HG03097 (cell line): ENCODE data around the gene GOT1.

ENCODE experiments used
- ATAC-seq: cut with Tn5 transposase; IDR thresholded peaks from one replicate; pipeline ENCODE4 v1.9.1; 2021; ENCODE audit not compliant: unreplicated experiment, low FRiP score

Gene GOT1

GRCh38 chr10:99403674-99404073 lies 26.8 kb downstream of the GOT1 start:
- ATAC-seq: no peak

- no peak for ATAC-seq
These were observed 30.8 kb downstream of the GOT1 start for GRCh38 chr10:99399664-99400063.

GRCh38 chr10:99396471-99396870 lies 34.0 kb downstream of the GOT1 start:
- ATAC-seq: no peak

- no peak for ATAC-seq
These were observed 34.5 kb downstream of the GOT1 start for GRCh38 chr10:99395750-99396445.

GRCh38 chr10:99394761-99395386 lies 35.5 kb downstream of the GOT1 start:
- no peak for ATAC-seq

GRCh38 chr10:99394256-99394655 lies 36.2 kb downstream of the GOT1 start:
- ATAC-seq: no peak

- no peak for ATAC-seq
These were observed 36.7 kb downstream of the GOT1 start for GRCh38 chr10:99393683-99394082.

GRCh38 chr10:99393036-99393435 lies 37.4 kb downstream of the GOT1 start:
- no peak for ATAC-seq

- ATAC-seq: no peak
These were observed 39.1 kb downstream of the GOT1 start for GRCh38 chr10:99391346-99391745.

GRCh38 chr10:99389729-99390480 lies 40.5 kb downstream of the GOT1 start:
- no peak for ATAC-seq

- ATAC-seq: no peak
These were observed 42.9 kb downstream of the GOT1 start for GRCh38 chr10:99387541-99387940.

GRCh38 chr10:99387071-99387470 lies 43.4 kb downstream of the GOT1 start:
- ATAC-seq: no peak

GRCh38 chr10:99382176-99382575 lies 48.2 kb downstream of the GOT1 start:
- ATAC-seq: no peak

GRCh38 chr10:99375426-99375825 lies 55.0 kb downstream of the GOT1 start:
- ATAC-seq: no peak

- no peak for ATAC-seq
These were observed 55.5 kb downstream of the GOT1 start for GRCh38 chr10:99374972-99375371.

GRCh38 chr10:99374526-99374925 lies 55.9 kb downstream of the GOT1 start:
- ATAC-seq: no peak

- no peak for ATAC-seq
These were observed 57.7 kb downstream of the GOT1 start for GRCh38 chr10:99372546-99373271.

- peak; percentile 86 for ATAC-seq
These were observed 59.4 kb downstream of the GOT1 start for GRCh38 chr10:99370993-99371392.

GRCh38 chr10:99369551-99369950 lies 60.9 kb downstream of the GOT1 start:
- no peak for ATAC-seq

GRCh38 chr10:99369126-99369525 lies 61.3 kb downstream of the GOT1 start:
- no peak for ATAC-seq

- no peak for ATAC-seq
These were observed 61.8 kb downstream of the GOT1 start for GRCh38 chr10:99368646-99369045.
